Heart right ventricle (tissue), 16 donors: Measurements from ENCODE around the gene PDE4D. TPM values are rescaled to one million over a fixed set of nuclear protein-coding genes. Genes with fewer than 3 reads are reported as not detected.

Experiments used
- ATAC-seq, 8 donors: fragments of 200-7000 bp; cut with Tn5 transposase; one replicate each; pipeline ENCODE4 v1.9.1; 2020; ENCODE audit warnings: mild to moderate bottlenecking in 8 of 8, moderate library complexity in 8 of 8, moderate number of reproducible peaks in 1 of 8
- DNase-seq, 2 donors: peaks; one replicate each; pipeline ENCODE4 v3.0.0-alpha.2; 2020
- H3K27ac ChIP-seq, 10 donors: fragments of 200-600 bp; sonication (generic) in 2 of 10; one replicate each; pipeline versions ENCODE4 v1.5.0 to v1.8.0; 2020 to 2022; ENCODE audit warnings: mild to moderate bottlenecking in 3 of 10
- H3K27me3 ChIP-seq, 7 donors: fragments of 200-600 bp; one replicate each; pipeline ENCODE4 v1.8.0; 2021 to 2022; ENCODE audit warnings: mild to moderate bottlenecking in 2 of 7
- H3K36me3 ChIP-seq, 9 donors: fragments of 200-600 bp; sonication (generic) in 1 of 9; one replicate each; pipeline versions ENCODE4 v1.5.0 to v1.8.0; 2020 to 2022; ENCODE audit warnings: mild to moderate bottlenecking in 2 of 9
- H3K4me1 ChIP-seq, 9 donors: fragments of 200-600 bp; sonication (generic) in 1 of 9; one replicate each; pipeline versions ENCODE4 v1.5.0 to v1.8.0; 2020 to 2022; ENCODE audit warnings: mild to moderate bottlenecking in 4 of 9
- H3K4me3 ChIP-seq, 10 donors: fragments of 200-600 bp; sonication (generic) in 2 of 10; one replicate each; pipeline versions ENCODE4 v1.5.0 to v1.8.0; 2020 to 2022; ENCODE audit warnings: mild to moderate bottlenecking in 7 of 10, moderate library complexity in 2 of 10
- H3K9me3 ChIP-seq, 11 donors: fragments of 200-600 bp in 10 of 11; sonication (generic) in 2 of 11; one replicate each; pipeline versions ENCODE4 v1.5.0 to v1.8.0; 2013 to 2022; ENCODE audit warnings: mild to moderate bottlenecking in 2 of 11, control low read depth in 1 of 11, moderate library complexity in 1 of 11
- CTCF ChIP-seq, 9 donors: fragments of 200-600 bp; sonication (generic) in 2 of 9; IDR thresholded peaks; one replicate each; pipeline versions ENCODE4 v1.5.0 to v1.8.0; 2021 to 2022; ENCODE audit warnings: antibody characterized with exemption in 9 of 9, mild to moderate bottlenecking in 5 of 9, moderate library complexity in 1 of 9
- WGBS, 2 donors: extraction: QIAGEN DNeasy Blood & Tissue Kit; methylation state at CpG; one replicate each; pipeline ENCODE4 v1.1.7; 2013; ENCODE audit warnings: inconsistent platforms in 1 of 2; 5-methylcytosine and 5-hydroxymethylcytosine counted together
- intact Hi-C, 10 donors: fragments of 100-400 bp; cut with DNase I; formaldehyde crosslinking; loops; one replicate each; pipeline versions ENCODE4 v1.11.1 to v1.14.2; 2022
- polyA plus RNA-seq, 2 donors: library from polyadenylated mRNA; stranded (reverse); fragments of 200-250 nt; gene quantifications; one replicate each; pipeline ENCODE4 v1.2.3, GENCODE V29; 2013
- total RNA-seq, 10 donors: library from RNA; stranded (reverse); fragmentation: NEBNext Ultra II Directional in 3 of 10; extraction: Animal tissue kit (Norgen Biotek cat#: 25700) in 3 of 10; gene quantifications; one replicate each; pipeline versions ENCODE4 v1.2.1 to v1.2.4, GENCODE V29; 2021 to 2023
- donor health status: Arrhythmogenic right ventricular cardiomyopathy.
- donor health status: ischemic (EF 13 %, LVEDD 7.1; RV severe dilation, severe dysfunction).
- donor health status: healthy with polysubstance abuse.
- donor health status: DM: no; HTN: yes; CAD: no.
- donor health status: DM: no; HTN: no; CAD: no.
- donor health status: ischemic (EF 25% LVEDD 6.9; RV normal size, moderate dysfunction).
- donor health status: ischemic (EF 25% LVEDD 5.7; RV mildly dilated, moderate dysfunction).
- donor health status: healthy.
- donor health status: DM: yes; HTN: yes; CAD: no.
- donor health status: Ischemic cardiomyopathy.
- donor health status: ischemic (EF 35%, LVEDD 5.7; RV mildly dilated, moderate dysfunction).
- donor health status: nonischemic (EF 11% LVEDD 7.7; RV severe dilation, severe dysfunction).
- donor health status: DM: yes; HTN: yes; CAD: no.
- donor health status: PGD.
- donor health status: ischemic (EF 29% LVEDD 5.4; RV normal size, mild dysfunction).
- donor health status: nonischemic (EF 23%, LVEDD 6.1; RV moderate dilation, normal function).

The PDE4D gene
- total and polyA plus RNA-seq, 12 donors: 5.8 to 83.2 (median 39.5) TPM

GRCh38 chr5:59799668-59800346, 93.7 kb downstream of the PDE4D start:
- no peaks in the 10 kb centered on the region for H3K9me3 ChIP-seq
- no peaks in the 10 kb centered on the region for H3K36me3 ChIP-seq
- TF ChIP-seq CTCF (IDR thresholded peaks at IDR 0.05): peak; percentile 57 to 86 (median 80)
- ATAC-seq: peak in 7 of 8 donors; percentile 65 to 83 (median 75)
- no peaks in the 10 kb centered on the region for H3K27me3 ChIP-seq
- intact Hi-C loops: loop anchor here in 9 of 10 donors (1.0 to 10.0 kb wide), 12 partner anchors 125 to 915 kb away; no protein-coding TSS in a partner anchor
- no peak for DNase-seq
- peak overlapping the region in 5 of 10 donors; percentile 2 to 30 (median 11) for H3K4me3 ChIP-seq
- 20% methylated on average over 6 of the region's 6 CpGs for WGBS, 2 donors
- H3K27ac ChIP-seq: peak overlapping the region in 7 of 10 donors; percentile 1 to 43 (median 23)
- H3K4me1 ChIP-seq: peaks cover 0 to 28% (median 15%) of the 10 kb centered on the region in 9 donors

GRCh38 chr5:59798862-59799667, 94.5 kb downstream of the PDE4D start:
- H3K27me3 ChIP-seq: no peaks in the 10 kb centered on the region
- H3K4me1 ChIP-seq: peaks cover 0 to 28% (median 15%) of the 10 kb centered on the region in 9 donors
- H3K27ac ChIP-seq: peak overlapping the region in 8 of 10 donors; percentile 1 to 37 (median 20)
- ATAC-seq (peak in 7 of 8 donors; percentile 45 to 85 (median 60)), DNase-seq (no peak)
- intact Hi-C loops: loop anchor here in 8 of 10 donors (2.0 to 10.0 kb wide), 7 partner anchors 124 to 614 kb away; no protein-coding TSS in a partner anchor
- no peaks in the 10 kb centered on the region for H3K9me3 ChIP-seq
- 40 to 43% methylated on average over 5 of the region's 5 CpGs for WGBS, 2 donors
- TF ChIP-seq CTCF (IDR thresholded peaks at IDR 0.05): no peak
- no peaks in the 10 kb centered on the region for H3K36me3 ChIP-seq
- peak overlapping the region in 5 of 10 donors; percentile 2 to 30 (median 16) for H3K4me3 ChIP-seq

- Histone ChIP-seq H3K4me3 (no peak overlapping the region), H3K9me3 (no peaks in the 10 kb centered on the region), H3K4me1 (peaks cover 0 to 26% (median 15%) of the 10 kb centered on the region in 9 donors), H3K36me3 (no peaks in the 10 kb centered on the region), H3K27me3 (no peaks in the 10 kb centered on the region), H3K27ac (no peak overlapping the region)
- intact Hi-C loops: loop anchor here in 8 of 10 donors (5.0 to 10.0 kb wide), 6 partner anchors 120 to 610 kb away; no protein-coding TSS in a partner anchor
- ATAC-seq (no peak), DNase-seq (no peak)
- no peak for TF ChIP-seq CTCF (IDR thresholded peaks at IDR 0.05)
- 72 to 84% methylated on average over 4 of the region's 4 CpGs for WGBS, 2 donors
Observed at GRCh38 chr5:59795141-59795540, 98.4 kb downstream of the PDE4D start.

- 67 to 70% methylated on average over 6 of the region's 6 CpGs for WGBS, 2 donors
- peak in 1 of 8 donors; percentile 74 for ATAC-seq
- TF ChIP-seq CTCF (IDR thresholded peaks at IDR 0.05): no peak
Observed at GRCh38 chr5:59792983-59793585, 100.4 kb downstream of the PDE4D start.

More at GRCh38 chr5:59792983-59793585, 100.4 kb downstream of the PDE4D start:
- Histone ChIP-seq H3K27me3 (peaks cover 0 to 12% (median 0%) of the 10 kb centered on the region in 7 donors), H3K36me3 (no peaks in the 10 kb centered on the region), H3K4me3 (no peak overlapping the region), H3K4me1 (peaks cover 0 to 15% (median 0%) of the 10 kb centered on the region in 9 donors), H3K27ac (no peak overlapping the region), H3K9me3 (no peaks in the 10 kb centered on the region)
- intact Hi-C loops: loop anchor here in 5 of 10 donors (10.0 kb wide), 3 partner anchors 118 to 608 kb away; no protein-coding TSS in a partner anchor
- DNase-seq: peak in 1 of 2 donors; percentile 28
